GM21825 (cell line): Measurements from ENCODE around the gene FOXN3.

ENCODE experiments used
- ATAC-seq: cut with Tn5 transposase; IDR thresholded peaks from one replicate; pipeline ENCODE4 v1.9.1; 2021; ENCODE audit warnings: mild to moderate bottlenecking, moderate library complexity; ENCODE audit not compliant: unreplicated experiment

Gene FOXN3

DNA sequence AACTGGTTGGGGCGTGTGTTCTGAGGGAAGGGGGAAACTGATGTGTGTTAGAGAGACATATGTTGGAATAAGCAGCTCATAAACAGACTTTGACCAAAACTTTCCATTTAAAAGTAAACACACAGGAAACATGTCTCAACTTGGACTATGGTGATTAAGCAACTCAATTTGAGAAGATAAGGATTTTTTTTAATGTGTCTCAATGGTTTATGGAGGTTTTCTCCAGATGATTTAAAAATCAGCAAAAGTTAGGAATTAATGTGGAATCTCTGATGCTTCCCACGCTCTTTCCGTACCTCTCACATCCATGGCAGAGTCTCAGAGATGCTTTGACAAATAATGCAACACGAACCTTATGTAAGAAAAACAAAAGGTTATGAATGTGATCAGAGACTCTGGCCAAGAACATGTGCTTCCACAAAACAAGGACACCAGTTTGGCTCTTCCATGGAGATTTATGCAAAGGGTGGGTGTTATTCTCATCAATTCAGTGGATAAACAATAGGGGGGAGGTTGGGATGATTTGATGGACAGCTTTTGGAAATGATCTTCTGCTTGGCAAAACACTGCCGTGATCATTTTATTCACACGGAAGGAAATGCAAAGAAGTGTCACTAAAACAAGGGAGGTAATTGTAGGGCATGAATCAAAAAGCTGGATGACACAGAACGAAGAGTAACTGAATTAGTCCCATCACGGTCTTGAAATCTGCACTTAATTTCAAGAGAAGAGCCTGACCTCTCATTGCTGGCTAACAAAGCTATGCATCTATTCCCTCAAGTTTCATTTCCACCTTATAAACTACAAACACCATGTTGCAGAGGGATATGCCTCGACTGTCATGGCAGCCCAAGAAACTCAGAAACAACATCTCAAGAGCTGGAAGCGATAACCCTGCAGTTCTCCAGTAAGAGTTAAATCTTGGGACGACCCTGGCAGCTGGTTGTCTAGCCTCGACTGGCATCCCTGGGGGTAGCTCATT lies 76.5 kb downstream of the FOXN3 start:
- no peak for ATAC-seq

GRCh38 chr14:89339579-89339978 lies 77.5 kb downstream of the FOXN3 start:
- no peak for ATAC-seq

DNA sequence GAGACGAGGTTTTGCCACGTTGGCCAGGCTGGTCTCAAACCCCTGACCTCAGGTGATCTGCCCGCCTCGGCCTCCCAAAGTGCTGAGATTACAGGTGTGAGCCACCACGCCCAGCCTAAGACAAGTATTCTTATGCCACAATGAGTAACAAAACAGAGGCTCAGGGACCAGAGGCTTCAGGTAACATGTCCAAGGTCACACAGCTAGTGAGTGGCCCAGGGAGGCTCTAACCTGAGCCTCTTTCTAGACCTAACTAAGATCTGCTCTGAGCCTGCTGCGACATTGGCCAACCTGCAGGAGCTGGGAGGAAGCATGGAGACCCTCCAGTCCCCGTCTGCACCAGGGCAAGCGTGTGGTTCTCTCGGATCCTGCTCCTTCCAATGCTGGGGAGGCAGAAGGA lies 77.9 kb downstream of the FOXN3 start:
- no peak for ATAC-seq

DNA sequence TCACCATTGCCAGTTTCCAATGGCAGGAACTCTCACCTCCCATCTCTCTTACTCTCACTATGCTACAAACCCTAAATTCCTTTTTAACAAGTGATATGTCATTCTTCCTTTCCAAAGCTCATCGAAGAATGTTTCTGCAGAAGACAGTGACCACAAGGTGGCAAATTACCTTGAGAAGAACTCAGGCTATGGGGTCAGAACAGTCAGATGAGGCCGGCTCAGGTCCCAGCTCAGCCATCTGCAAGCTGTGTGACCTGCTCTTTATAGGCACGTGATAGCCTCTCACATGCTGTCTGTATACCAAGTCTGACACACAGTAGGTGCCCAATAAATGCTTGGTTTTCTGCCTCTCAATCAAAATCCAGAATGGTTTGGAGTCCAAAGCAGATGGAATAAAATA lies 80.7 kb downstream of the FOXN3 start:
- ATAC-seq, result peak; percentile 35

DNA sequence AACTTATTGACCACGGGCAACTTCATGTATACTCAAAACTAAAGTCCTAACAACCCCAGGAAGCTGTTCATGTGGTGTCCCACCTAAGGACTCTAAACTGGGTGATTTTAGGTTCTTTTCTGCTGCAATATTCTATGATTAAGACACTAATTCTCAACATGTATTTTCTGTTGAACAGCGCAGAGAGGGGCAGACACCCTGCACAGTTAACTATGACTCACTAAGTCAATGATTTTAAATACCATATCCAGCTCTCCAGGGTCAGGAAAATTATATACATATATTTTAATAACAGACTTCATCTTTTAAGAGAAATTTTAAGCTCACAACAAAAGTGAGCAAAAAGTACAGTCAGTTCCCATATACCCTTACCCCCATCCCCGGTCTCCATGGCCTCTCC lies 85.0 kb downstream of the FOXN3 start:
- ATAC-seq, result no peak

GRCh38 chr14:89331398-89331797 lies 85.6 kb downstream of the FOXN3 start:
- peak; percentile 92 for ATAC-seq

DNA sequence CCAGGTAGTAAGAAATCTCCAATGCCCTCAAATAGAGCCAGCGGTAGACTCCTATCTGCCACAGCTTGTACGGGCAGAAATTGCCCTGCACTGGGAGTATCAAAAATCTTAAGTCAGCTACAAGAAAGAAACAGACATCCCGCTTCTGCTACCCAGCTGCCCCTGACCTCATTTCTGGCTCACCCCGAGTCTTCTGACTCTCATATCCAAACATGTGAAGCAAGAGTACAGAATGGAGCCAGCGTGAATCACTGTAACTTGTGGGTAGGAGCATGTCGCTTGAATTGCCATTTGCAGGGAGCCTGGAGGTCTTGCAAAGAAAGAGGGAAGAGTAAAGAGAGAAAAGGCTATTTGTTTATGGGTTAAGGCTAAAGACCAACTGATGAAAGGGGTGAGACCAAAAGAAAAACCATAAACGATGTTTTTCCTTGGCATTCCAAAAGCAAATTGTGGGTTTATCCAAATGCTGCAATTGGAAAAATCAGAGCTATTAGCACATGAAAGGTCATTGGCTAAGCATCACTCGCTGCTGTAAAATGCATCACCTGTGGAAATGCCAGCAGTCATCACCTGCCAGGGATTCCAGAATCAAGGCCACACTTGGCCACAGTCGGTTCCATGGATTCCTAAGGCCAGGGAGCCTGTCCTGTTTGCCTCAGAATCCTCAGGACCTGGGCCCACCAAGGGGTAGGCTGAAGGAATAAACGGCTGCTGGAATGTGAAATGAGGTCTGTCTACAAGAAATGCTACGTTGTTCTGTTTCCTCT lies 86.6 kb downstream of the FOXN3 start:
- no peak for ATAC-seq

DNA sequence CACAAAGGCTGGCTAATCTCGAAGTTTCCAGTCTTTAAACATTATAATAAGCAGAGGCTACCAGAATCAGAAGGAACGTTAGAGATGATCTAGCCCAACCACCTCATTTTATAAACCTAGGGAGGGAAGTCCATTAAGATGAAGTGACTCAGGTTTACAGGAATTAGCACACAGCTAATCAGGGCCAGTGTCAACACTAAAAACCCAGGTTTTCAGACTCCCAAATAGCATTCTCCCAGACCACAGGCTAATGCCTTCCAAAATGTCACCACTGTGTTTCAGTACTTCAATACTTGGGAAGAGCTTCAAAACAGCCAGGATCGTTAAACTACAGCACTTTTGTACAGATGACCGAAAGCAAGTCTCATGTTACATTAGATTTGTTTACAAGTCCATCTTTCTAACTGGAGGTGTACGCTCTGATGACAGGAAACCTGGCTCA lies 89.2 kb downstream of the FOXN3 start:
- ATAC-seq, result no peak

DNA sequence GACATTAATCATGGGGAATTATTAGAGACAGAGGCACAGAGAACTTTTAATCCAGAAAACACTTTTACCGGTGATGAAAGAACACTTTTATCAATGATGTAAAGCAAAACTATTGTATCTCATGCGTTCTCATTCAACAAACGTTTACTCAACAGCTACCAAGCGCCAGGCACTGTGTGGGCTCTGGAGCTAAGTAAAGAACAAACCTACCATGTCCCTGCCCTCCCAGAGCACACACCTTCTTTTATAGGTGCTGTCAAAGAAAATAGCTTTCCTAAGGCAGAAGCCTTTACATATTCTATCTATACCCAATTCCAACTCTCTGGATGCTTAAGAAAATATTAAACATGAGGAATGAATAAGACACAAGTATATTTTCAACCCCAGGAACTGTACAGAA lies 91.1 kb downstream of the FOXN3 start:
- ATAC-seq, result no peak

DNA sequence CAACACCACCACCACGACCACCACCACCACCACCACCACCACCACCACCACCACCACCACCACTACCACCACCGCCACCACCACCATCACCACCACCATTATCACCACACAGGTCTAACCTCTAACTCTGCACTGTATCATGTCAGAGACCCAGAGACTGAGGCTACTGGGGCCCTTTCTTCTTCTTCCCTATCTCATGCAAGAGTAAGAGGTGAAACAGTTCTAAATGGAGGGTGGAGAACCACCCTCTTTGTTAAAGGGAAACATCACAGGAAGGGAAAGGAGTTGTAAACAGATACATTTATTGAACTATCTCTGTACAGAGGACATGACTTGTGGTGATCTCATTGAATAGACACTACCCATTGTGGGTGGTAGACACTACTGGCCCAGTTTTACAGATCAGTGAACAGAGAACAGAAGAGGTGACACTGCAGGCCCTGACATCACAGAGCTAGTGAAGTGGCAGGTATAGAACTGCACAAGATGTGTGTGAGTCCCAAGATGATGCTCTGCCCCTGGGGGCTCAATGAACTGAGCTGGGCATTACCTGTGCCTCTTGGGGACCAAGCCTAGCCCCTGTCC lies 91.6 kb downstream of the FOXN3 start:
- ATAC-seq, result no peak

GRCh38 chr14:89324501-89325298 lies 92.3 kb downstream of the FOXN3 start:
- peak; percentile 71 for ATAC-seq

DNA sequence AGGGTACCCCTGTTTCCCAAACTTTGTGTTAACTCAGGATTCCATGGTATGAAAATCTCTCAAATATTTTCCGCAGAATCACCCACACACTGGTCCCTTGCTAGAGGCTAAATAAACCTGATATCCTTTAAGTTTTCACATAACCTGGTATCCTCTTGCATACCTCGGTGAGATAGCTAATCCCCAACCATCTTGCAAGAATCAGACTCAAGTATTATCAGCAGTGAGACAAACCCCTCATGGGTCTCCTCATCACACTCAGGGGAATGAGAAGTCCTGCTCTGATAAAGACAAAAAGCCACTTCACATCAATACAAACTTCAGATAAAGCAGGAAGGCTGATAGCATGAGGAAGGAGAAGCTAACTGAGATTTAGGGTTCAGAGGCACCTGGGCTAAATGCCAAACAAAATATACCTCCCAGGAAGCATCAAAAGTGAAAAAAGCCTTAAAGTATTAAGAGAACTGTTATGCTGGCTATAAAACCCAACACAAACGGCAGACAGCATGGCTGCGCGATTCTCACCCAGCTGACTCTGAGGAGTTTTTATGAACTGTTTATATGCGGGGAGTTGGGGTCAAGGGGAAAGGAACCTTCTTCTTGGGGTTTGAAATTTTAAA lies 96.5 kb downstream of the FOXN3 start:
- ATAC-seq, result no peak

- ATAC-seq, result no peak
Measured at GRCh38 chr14:89319687-89320086, 97.3 kb downstream of the FOXN3 start.

DNA sequence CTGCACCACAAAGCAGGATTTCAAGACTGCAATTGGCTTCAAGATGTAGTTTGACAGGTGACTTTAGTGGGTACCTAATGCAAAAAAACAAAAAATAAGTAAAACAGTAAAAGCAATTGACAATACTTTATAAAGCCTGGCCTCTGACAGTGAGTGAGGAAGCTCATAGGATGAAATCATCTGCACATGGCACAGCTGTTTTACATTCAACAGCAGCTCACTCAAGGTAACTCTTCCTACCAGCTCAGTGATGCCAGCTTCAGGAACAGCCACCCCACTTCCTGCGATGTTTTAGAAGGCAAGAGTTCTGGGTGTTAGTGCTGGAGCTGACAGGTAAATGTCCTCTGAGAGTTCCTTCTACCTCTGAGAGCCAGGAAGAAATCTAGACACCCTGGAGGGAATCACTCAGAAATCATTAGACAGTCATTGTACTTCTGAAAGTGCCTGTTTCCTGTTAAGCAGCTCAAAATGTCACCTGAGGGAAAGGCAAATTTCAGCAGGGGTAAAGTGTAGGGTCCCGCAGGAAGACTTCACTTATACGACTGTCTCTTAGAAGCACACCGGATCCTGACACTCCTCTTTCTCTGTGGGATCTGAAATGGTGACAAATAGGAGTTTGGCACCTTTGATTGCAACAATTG lies 99.9 kb downstream of the FOXN3 start:
- peak; percentile 91 for ATAC-seq

- ATAC-seq, result no peak
Measured at GRCh38 chr14:89315493-89316470, 101.3 kb downstream of the FOXN3 start.

GRCh38 chr14:89314274-89314673 lies 102.8 kb downstream of the FOXN3 start:
- ATAC-seq, result no peak

GRCh38 chr14:89312932-89313331 lies 104.1 kb downstream of the FOXN3 start:
- ATAC-seq, result no peak

DNA sequence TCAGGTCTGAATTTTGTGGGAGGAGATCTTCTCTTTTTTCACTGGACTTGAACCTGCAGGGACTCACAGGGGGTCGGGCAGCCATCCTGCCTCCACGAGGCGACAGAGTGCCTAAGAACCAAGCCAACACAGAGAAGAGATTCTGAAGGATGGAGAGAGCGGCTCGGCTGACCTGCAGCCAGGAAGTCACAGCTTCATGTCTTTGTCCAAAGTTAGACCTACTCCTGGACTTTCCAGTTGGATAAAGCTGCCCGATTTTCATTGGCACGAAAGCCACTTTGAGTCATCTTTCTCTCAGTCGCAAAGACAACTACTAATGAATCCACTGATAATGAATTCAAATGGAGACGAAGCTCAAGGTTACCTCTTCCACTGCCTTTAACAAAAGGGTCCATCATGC lies 106.8 kb downstream of the FOXN3 start:
- no peak for ATAC-seq
